ENCODE results near the gene KLHL35. TPM values are rescaled to one million over a fixed set of nuclear protein-coding genes. Genes with fewer than 3 reads are reported as not detected.

Gene KLHL35
- total RNA-seq, 1 donor from 2014 or later, result 1.7 TPM

Other genes with a start within 250 kb of the KLHL35 start
- 0.19 and 0.61 TPM in 2 replicates for gene TPBGL, start 192.4 kb downstream of the KLHL35 start, total RNA-seq
- 22.7 and 23.8 TPM in 2 replicates for gene ARRB1, start 81.5 kb downstream of the KLHL35 start, total RNA-seq
- 3,383 and 3,385 TPM in 2 replicates for gene RPS3, start 33.7 kb downstream of the KLHL35 start, total RNA-seq
- gene GDPD5, start 92.7 kb upstream of the KLHL35 start, total RNA-seq, result 13.4 and 14.5 TPM in 2 replicates
- 29.6 and 30.3 TPM in 2 replicates for gene SERPINH1, start 129.1 kb upstream of the KLHL35 start, total RNA-seq
- gene MAP6, start 235.8 kb upstream of the KLHL35 start, total RNA-seq, result 0.09 and 0.14 TPM in 2 replicates

Data from activated CD4-positive, alpha-beta T cell treated with anti-CD3 and anti-CD28 coated beads, Interleukin-2, amount 10 ng/mL, durations not matched to agents 24 days and 14 days (primary cell).